Stimulated activated CD4-positive, alpha-beta T cell treated with anti-CD3 and anti-CD28 coated beads, Interleukin-1b, Interleukin-23, amount 100 ng/mL, for 48 hours (primary cell): ENCODE results near the gene ADGRL3.
"Not testable (repeated sequence)": the region's sequence is repeated elsewhere in the genome, so short reads cannot be mapped to it uniquely, and the experiment has no call there.

Source experiments
- DNase-seq: peaks from one replicate; pipeline ENCODE4 v3.0.0-alpha.2; 2020

Gene ADGRL3

DNA sequence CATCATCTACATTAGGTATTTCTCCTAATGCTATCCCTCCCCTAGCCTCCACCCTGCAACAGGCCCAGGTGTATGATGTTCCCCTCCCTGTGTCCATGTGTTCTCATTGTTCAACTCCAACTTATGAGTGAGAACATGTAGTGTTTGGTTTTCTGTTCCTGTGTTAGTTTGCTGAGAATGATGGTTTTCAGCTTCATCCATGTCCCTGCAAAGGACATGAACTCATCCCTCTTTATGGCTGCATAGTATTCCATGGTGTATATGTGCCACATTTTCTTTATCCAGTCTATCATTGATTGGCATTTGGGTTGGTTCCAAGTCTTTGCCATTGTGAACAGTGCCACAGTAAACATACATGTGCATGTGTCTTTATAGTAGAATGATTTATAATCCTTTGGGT is 7.0 kb downstream of the ADGRL3 start:
- DNase-seq = not testable (repeated sequence)

DNA sequence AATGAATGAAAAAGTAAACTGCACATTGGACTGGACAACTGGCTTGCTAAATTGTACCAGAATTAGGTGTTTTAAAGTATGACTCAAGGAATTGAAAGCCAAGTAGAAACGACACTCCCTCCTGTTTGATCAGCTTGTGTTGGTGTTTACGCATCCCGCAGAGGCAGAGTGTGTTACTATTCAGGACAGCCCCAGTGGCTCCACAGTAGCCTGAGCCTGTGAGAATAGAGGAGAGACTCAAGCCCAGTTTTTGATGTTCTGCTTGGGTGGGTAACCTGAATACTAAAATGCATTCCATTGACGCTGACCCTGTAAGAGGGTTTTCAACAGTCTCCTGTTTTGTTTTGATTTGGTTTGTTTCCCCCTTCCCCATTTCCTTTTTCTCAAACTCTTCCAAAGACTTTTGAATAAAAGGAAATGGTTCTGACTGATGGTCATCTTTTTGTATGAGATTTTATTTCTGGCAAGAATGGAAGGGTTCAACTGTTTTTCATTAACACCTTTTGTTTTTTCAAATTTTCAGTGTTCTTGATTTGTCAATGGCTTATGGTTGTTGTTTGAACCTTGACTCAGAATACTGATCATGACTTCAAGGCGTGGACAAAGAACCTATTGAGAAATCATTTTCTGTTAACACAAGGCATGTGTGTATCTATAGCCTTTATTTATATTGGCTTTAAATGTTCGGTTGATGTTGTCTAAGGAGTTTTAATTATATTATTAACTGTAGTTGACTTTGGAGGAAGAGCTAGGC is 10.2 kb downstream of the ADGRL3 start:
- no peak for DNase-seq

DNA sequence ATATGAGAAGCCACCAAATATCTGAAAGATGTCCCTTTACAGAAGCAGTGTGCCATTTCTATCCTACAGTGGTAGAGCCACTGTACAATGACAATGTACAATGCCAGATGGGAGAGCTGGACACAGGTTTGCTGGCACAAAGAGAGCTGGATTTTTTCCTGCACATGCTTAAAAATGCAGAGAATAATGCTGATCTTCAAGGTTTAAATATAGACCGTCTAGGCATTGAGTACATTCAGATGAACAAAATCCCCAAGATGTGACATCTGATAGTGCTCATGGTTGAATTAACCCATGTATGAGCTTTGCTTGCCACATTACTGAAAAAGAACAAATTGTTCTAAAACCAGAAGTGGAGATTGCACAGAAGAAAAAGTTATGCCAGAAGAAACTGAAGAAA is 11.7 kb downstream of the ADGRL3 start:
- DNase-seq = no peak

DNA sequence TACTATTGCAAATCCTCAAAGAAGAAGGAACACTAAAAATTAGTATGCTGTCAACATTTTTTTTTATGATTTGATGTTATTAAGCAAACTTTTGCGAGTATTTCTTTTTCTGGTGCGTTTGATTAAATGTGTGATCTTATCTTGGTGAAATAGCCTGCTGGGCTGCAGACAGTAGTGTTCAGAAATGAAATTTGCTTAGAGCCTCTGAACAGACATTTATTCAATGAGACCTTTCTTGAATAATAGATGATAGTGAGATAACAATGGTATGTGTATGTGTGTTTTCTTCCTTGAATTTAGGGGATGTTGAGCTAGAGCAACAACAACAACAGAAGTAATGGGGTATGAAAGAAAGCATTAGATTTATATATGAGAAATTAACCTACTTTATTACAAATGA is 12.7 kb downstream of the ADGRL3 start:
- DNase-seq = no peak

DNA sequence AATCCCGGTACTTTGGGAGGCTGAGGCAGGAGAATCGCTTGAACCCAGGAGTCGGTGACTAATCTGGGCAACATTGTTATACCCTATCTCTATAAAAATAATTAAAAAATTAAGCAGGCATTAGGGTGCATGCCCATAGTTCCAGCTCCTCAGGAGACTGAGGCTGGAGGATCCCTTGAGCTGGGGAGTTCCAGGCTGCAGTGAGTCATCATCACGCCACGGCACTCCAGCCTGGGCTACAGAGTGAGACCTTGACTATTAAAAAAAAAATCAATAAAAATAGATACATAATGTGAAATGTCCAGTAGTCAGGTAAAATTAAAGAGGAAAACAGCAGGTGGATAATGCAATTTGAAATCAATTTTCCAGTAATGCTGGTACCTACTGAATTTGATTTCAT is 14.6 kb downstream of the ADGRL3 start:
- DNase-seq = no peak

DNA sequence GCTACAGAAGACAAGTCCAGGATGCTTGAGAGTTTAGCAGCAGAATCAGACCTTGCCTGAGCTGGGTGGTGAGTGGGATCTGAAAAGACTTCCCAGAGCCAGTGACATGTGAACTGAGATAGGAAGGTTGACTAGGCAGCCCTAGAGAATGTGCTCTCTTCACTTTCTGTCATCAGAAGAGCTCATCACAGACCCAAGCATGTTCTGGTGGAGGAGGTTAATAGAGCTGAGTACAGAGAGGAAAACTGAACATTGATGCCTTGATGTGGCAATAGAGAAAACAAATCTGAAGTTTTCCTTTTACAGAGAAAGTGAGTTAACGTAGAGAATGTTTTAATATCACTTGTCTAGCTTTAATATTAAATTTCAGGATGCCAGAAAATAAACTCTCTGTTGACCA is 17.1 kb downstream of the ADGRL3 start:
- no peak for DNase-seq

DNA sequence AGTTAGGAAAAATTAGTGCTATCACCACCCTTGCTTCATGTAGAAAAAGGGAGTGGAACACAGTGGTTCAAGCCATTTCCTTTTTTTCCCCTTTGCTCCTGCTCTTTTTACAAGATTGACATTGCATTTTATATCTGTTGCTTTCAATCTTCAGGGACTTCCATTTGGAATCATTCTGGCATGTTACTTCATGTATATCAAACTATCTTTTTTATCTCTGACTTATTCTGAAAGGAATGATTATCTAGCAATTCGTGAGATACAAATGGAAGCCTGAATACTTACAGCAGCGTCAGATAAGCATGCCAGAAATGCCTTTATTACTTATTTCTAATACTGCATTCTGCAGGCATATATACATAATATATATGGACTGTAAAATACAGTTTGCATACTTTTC is 20.4 kb downstream of the ADGRL3 start:
- no peak for DNase-seq

DNA sequence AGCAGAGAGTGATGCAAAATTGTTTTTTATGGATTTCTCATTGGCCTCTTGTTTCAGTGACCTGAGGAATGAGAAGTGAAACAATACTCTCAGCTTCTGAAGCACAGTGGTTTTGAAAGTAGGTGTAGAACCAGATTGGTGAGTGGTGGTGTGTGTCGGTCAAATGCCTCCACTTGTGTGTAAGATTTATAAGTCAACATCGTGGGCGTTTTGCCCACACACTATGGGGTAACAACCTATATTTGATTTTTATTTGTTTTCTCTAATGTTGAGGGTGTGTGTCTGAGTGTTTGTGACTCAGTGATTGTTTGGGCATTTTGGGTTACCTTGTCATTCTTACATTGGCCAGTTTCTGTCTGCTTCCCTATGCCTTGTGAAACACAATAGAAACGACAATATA is 23.3 kb downstream of the ADGRL3 start:
- DNase-seq = no peak

DNA sequence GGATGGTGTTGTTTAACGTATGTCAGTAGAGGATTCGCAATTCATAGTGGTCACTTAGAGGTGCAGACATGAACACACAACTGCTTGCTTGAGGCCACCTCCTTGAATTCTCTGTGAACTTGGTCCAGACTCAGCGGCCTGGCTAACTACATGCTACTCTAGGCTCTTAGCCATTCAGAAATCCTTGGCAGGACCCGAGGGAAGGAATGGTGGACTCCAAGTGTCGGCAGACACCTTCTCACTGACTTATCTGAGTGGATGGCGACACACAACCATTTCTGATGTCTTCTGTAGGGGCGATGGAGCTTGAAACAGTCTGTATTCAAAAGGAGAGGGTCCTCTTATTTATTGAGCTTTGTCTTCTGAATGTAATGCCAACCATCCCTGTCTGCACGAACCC is 24.4 kb downstream of the ADGRL3 start:
- no peak for DNase-seq

DNA sequence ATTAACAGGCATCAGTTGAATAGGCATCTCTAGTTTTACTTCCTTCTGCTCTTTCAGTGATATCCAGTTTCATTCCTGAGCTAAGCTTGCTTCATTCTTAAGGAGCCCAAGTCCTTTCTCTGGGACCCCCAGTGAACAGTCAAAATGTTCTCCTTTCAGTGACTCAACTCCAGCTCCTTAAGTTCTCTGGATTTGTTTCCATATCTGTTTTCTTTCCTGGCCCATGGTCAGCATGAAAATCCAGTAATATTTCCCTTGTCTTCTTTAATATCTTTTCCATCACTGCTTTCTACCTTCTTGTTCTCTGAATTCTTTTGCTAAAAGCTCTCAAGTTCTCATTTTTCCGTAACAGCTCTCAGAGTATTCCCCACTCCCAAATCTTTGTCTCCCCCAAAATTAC is 25.5 kb downstream of the ADGRL3 start:
- no peak for DNase-seq

DNA sequence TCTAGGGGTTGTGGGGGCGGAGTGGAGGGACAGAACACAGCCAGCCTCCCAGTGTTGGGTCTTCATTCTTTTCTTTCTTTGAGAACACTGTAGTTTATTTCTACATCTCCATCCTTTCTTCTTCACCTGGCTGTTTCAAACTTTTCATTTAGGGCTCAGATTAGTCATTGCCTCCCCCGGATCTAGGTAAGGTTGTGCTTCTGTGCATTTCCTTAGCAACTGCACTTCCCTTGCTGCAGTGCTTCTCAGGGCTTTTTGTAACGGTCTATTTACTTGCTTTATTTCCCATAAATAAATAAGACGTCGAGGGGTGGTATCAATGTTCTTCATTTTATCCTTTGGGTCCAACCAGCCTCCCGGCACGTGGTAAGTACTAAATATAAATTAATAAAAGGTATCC is 31.3 kb downstream of the ADGRL3 start:
- no peak for DNase-seq

DNA sequence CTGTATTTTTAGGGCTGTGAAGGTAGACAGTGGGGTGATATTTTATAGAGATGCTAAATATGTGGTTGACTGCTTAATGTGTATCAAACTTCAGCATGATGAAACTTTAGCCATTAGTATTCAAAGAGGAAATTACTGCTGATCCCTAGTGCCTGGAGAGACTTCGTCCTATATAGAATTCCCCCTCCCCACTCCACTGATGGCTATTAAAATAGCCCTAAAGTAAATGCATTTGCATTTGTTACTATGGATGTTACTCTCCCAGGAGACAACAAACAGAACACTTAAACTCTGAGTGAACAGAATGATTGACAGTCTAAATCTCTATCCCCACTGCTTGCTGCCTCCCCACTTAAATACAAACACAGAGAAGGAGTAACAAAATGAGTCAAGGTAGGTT is 39.1 kb downstream of the ADGRL3 start:
- DNase-seq = no peak

DNA sequence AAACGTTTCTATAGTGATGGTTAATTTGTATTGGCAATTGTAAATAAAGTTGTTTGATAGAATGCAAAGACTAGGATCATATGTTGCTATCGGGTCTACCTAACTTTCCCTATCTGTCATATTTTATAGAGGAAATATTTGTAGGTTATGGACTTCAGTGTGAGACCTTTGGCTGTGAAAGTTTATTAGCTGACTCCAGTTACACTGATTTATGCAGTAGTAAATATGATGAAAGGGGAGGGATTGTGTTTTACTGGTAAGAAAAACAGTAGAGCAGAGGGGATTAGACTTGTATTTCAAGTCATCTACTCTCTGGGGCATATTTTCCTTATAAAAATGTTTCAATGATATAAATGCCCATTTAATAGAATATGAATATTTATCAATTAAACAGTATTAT is 43.8 kb downstream of the ADGRL3 start:
- DNase-seq = no peak

DNA sequence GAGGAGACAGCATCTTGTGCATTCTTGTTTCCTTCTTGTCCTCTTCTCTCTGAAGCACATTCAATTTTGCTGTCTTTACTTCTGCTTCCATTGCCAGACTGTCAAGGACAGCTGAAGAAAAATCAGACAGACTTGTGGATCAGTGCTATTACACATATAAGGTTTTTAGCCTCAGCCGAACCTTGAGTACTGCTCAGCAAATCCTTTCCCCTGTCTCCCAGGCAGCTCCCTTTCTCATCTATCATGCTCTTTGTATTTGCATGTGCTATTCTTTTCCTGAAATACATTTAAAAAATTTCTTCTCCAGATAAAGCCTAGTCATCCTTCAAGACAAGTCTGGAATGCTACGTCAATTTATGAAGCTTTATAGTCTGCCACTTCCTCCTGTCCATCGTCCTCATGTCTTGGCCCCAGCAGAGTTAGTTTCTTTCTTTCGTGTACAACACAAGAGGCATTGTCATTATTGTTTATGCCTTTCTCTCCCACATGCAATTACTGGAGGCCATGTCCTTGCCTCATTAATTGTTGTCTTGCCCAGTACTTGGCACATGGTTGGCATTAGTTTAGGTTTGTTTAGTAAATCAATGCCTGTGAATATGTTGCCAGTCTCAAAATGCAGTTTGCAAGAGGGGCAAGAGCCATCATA is 45.1 kb downstream of the ADGRL3 start:
- DNase-seq = no peak

DNA sequence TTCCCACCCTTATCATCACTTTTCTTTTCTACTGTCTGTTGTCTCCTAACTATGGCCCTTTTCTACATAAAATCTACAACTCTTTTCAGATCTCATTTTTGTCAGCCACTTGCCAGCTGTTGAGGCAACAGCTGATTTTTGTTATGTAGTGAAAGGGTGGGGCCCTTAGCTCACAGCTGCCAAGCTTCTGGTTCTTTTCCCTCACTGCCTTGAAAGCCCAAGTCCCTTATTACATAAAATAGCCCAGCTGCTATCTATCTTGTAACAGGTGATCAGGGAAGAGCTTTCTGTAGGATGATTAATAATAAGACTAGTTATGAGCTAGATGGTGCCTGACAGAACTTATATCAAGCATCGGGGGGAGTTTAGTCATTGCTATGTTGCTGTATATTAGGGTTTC is 45.9 kb downstream of the ADGRL3 start:
- no peak for DNase-seq

DNA sequence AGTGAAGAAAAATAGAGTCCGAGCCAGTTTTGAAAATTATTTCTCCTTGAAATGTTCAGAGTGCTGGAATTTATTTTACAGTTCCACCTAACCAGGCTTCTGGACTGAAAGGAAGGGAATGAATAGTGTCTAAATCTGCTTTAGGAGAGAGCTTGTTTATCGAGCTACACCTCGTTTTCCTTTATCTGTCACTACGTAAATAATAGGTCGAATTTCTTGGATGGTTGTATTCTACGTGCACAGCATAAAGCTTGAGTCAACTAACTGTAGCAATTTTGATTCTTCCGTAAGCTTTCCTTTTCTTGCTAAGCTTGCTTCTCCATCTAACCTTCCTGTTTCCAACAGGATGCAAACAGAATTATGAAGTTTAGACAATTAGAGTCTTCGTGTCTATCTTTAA is 48.6 kb downstream of the ADGRL3 start:
- no peak for DNase-seq

DNA sequence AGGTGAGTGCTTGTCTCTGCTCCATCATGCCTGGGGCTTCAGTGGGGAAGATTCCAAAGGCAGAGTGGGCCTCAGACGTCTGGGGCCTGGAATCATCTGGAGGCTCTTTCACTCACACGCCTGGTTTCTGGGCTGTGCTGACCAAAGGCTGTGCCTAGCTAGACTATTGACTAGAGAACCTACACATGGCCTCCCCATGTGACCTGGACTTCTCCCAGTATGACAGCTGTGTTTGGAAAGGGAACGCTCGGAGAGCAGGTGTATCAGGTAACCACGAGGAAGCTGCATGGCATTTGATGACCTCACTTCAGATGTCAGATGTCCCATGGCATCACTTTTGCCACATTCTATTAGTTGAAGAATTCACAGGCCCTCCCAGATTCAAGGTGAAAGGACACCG is 51.0 kb downstream of the ADGRL3 start:
- no peak for DNase-seq

DNA sequence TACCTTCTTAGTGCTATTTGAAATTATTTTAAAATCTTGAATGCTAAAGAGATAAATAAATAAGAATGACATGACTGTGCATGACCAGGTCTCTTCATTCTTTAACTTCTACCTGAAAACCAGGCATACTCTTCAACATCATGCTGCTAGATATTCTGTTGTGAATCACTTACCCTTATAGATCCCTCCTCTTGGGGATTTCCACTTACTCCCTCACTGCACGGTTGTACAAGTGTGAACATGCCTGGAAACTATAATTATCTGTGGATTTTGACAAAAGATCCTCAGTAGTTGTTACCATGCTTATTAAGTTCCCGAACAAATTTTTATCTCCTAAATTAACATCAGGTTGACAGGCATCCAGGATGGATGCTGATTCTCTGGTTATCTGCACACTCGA is 54.3 kb downstream of the ADGRL3 start:
- DNase-seq = no peak

DNA sequence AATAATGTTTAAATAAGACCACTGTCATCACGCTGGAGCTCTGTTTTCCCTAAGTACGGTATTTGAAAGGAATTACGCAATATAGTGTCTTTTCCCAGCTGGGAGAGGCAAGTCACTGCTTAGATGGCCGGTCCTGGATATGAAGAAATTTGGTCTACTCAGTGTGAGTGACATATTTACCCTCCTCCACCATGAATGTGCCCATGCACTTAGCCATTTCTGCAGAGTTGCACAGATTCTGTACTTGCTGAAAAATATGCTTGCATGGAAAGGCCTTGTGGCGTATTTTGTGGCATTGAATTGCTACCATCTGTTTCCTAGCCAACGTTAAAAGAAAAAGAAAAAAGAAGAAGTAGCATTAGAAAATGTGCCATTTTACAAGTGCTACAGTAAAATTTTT is 73.1 kb downstream of the ADGRL3 start:
- DNase-seq = no peak

DNA sequence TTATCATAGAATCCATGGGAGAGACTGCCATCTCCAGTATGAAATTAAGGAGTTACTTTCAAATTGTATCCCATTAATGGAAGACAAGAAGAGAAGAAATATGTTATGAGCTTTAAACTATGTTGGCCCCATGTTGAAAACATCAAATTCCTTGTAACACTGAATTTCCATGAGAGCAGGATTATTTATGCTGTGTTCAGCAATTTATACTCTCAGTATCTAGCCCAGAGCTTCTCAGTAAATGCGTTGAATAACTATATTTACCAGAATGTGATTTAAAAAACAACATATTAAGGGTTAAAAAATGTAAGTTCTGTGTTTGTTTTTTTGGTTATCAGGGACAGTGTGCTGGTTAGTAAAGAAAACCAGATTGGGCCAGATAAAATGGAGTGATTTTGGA is 74.2 kb downstream of the ADGRL3 start:
- no peak for DNase-seq

DNA sequence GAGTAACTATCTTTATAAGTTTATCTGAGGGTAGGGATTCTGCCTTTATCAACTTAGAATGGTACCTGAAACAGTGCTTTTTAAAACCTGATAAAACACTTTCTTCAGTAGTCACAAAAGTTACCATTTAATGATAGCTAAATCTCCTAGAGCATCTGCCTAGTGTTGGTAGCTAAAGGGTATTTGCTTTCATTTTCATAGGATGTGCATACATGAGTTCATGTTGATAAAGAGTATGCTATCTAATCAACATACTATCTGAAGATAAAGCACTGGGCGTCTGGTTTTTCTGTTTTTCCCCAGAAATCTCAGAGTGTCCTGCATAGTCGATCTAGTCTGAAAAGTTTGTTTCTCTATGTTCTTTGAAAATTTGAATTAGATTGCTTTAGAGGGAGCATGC is 75.1 kb downstream of the ADGRL3 start:
- no peak for DNase-seq

DNA sequence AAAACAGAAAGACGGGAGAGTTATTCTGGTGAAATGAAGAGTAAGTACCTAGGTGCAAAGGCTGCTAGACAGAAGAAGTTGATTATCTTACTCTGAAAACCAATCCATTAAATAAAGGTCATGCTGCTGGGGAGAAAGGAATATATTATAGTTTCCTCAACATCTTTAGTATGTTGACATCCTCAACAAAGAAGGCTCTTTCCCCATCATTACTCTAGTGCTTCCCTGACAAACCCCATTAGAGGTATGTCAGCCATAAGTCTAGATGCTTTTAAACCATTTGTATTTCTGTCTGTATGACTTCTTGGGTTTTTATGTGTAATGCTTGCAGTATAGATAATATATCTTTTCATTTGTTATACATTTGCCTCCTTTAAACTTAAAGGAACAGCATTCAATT is 75.9 kb downstream of the ADGRL3 start:
- DNase-seq = no peak

DNA sequence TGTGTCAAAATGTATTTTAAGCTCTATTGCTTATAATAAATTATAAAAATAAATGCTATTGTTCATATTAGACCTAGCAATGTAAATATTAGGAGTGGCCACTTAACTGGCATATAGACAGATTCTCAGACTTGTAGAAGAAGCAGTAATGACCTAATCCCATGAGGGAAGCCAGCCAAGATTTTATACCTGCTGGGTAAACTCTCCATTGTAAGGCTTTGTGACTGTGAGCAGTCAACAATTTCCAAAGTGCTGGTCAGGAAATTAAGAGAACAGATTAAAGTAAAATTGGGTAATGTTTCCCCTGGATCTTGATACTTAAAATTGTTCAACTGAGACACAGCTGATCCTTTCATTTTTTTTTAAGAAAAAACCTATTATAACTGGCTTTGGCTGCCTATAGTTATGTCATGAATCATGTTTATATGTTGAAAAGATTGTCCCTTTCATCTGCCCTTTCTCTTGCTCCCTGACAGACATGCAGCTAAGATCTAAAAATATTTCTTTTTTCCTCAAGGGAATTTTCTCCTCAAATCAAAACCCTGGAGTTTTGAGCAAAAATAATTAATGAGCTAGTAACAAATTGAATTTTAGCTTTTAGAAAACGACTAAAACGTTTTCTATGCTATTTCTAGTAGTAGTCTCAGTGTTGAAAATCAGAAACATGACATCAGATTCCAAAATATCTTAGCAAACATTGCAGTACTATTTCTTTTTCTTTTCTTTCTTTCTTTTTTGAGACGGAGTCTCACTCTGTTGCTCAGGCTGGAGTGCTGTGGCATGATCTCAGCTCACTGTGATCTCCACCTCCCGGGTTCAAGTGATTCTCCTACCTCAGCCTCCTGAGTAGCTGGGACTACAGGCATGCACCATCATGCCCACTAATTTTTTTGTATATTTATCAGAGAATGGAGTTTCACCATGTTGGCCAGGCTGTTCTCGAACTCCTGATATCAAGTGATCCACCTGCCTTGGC is 77.9 kb downstream of the ADGRL3 start:
- no peak for DNase-seq

DNA sequence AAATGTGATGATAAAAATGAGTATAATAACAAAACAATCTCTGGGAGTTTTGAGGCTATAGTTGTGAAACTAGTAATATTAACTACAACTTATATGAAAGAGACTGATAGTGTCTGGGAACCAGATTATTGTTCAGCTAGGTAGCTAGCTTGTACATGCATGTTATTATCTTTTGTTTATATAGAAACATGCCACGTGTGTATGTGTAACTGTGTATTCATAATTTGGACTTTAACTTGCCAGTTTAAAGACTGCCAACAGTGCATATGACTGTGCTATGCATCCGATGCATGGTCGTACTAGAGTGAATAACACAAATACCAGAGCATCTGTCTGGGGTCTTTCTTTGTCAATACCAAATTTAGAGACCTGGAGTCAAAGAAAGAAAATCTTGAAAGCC is 92.2 kb downstream of the ADGRL3 start:
- DNase-seq = no peak
